D341Med (cell line): Measurements from ENCODE around the gene TSHB.

Experiments
- DNase-seq: peaks from one replicate; pipeline ENCODE4 v3.0.0; 2012; ENCODE audit warnings: low spot score

The TSHB gene

GRCh38 chr1:115060501-115060900 is 30.9 kb downstream of the TSHB start:
- DNase-seq: no peak

- no peak for DNase-seq
Observed at GRCh38 chr1:115062542-115063004, 32.9 kb downstream of the TSHB start.

- no peak for DNase-seq
Observed at GRCh38 chr1:115063228-115063901, 33.7 kb downstream of the TSHB start.

- no peak for DNase-seq
Observed at GRCh38 chr1:115064461-115064860, 34.8 kb downstream of the TSHB start.

GRCh38 chr1:115065021-115065420 is 35.4 kb downstream of the TSHB start:
- no peak for DNase-seq

- DNase-seq: no peak
Observed at GRCh38 chr1:115067161-115067859, 37.7 kb downstream of the TSHB start.

GRCh38 chr1:115068826-115069585 is 39.4 kb downstream of the TSHB start:
- no peak for DNase-seq

- no peak for DNase-seq
Observed at GRCh38 chr1:115069659-115070308, 40.2 kb downstream of the TSHB start.

- no peak for DNase-seq
Observed at GRCh38 chr1:115071012-115071664, 41.5 kb downstream of the TSHB start.

- DNase-seq: no peak
Observed at GRCh38 chr1:115073298-115074087, 43.9 kb downstream of the TSHB start.

GRCh38 chr1:115074839-115075534 is 45.4 kb downstream of the TSHB start:
- DNase-seq: no peak

GRCh38 chr1:115076384-115076915 is 46.8 kb downstream of the TSHB start:
- DNase-seq: no peak

- no peak for DNase-seq
Observed at GRCh38 chr1:115077286-115077983, 47.8 kb downstream of the TSHB start.

GRCh38 chr1:115077984-115078330 is 48.3 kb downstream of the TSHB start:
- DNase-seq: no peak

GRCh38 chr1:115078708-115079107 is 49.1 kb downstream of the TSHB start:
- DNase-seq: no peak

- DNase-seq: no peak
Observed at GRCh38 chr1:115082949-115083348, 53.3 kb downstream of the TSHB start.
